ENCODE measurements around the gene PPARA. TPM values are rescaled to one million over a fixed set of nuclear protein-coding genes. Genes with fewer than 3 reads are reported as not detected.

Gene PPARA
- total RNA-seq, 3 donors from 2014 or later (not counting 1 experiment from before 2014, with no cell fraction given), result 20.1 to 27.8 (median 27.0) TPM

- H3K27ac Mint-ChIP-seq, result no peak overlapping the region
Measured at GRCh38 chr22:46148336-46148735, 2.0 kb upstream of the PPARA start.

GRCh38 chr22:46148816-46149511, 1.4 kb upstream of the PPARA start:
- Mint-ChIP-seq H3K4me1 (peaks cover 8 to 21% of the 10 kb centered on the region in 2 donors), H3K36me3 (no peaks in the 10 kb centered on the region), H3K27ac (peak overlapping the region; percentile 66 to 84), H3K4me3 (peak overlapping the region; percentile 79), H3K27me3 (ENCODE audit: low read depth in 2 of 2) (no peaks in the 10 kb centered on the region), H3K9me3 (no peaks in the 10 kb centered on the region)
- no peak for ATAC-seq
- H3K36me3 ChIP-seq (ENCODE audit: control insufficient read depth, insufficient read depth, low read length), result no peaks in the 10 kb centered on the region
- no peaks in the 10 kb centered on the region for H3K9me3 ChIP-seq (ENCODE audit: control insufficient read depth, insufficient read depth, low read length)
- peak overlapping the region; percentile 31 for H3K27ac ChIP-seq (ENCODE audit: low read length)
- H3K27me3 ChIP-seq (ENCODE audit: control insufficient read depth, insufficient read depth, low read length), result no peaks in the 10 kb centered on the region
- intact Hi-C loops (cut with micrococcal nuclease), result loop anchor here (5.0 kb wide), 1 partner anchor 148 kb away; the partner anchor contains the start of gene GTSE1
- 22% methylated on average over 12 of the region's 12 CpGs for WGBS (ENCODE audit: insufficient coverage)
- peak overlapping the region; percentile 61 for H3K4me3 ChIP-seq (ENCODE audit: low read length)
- TF ChIP-seq CTCF (IDR thresholded peaks at IDR 0.05), result no peak
- DNase-seq, result peak in 1 of 2 donors; percentile 63
- peaks cover 22% of the 10 kb centered on the region for H3K4me1 ChIP-seq (ENCODE audit: control insufficient read depth, insufficient read depth, low read length)

More at GRCh38 chr22:46148336-46148735, 2.0 kb upstream of the PPARA start:
- H3K4me3 ChIP-seq (ENCODE audit: low read length), result no peak overlapping the region
- 86% methylated on average over 8 of the region's 8 CpGs for WGBS (ENCODE audit: insufficient coverage)
- H3K9me3 ChIP-seq (ENCODE audit: control insufficient read depth, insufficient read depth, low read length), result no peaks in the 10 kb centered on the region
- intact Hi-C loops (cut with micrococcal nuclease), result loop anchor here (5.0 kb wide), 1 partner anchor 149 kb away; the partner anchor contains the start of gene GTSE1
- Mint-ChIP-seq H3K4me3 (no peak overlapping the region), H3K36me3 (no peaks in the 10 kb centered on the region), H3K27me3 (ENCODE audit: low read depth in 2 of 2) (no peaks in the 10 kb centered on the region), H3K9me3 (no peaks in the 10 kb centered on the region), H3K4me1 (peaks cover 8 to 21% of the 10 kb centered on the region in 2 donors)
- no peak for TF ChIP-seq CTCF (IDR thresholded peaks at IDR 0.05)
- peaks cover 22% of the 10 kb centered on the region for H3K4me1 ChIP-seq (ENCODE audit: control insufficient read depth, insufficient read depth, low read length)
- DNase-seq, result peak in 1 of 2 donors; percentile 33
- no peaks in the 10 kb centered on the region for H3K27me3 ChIP-seq (ENCODE audit: control insufficient read depth, insufficient read depth, low read length)
- H3K36me3 ChIP-seq (ENCODE audit: control insufficient read depth, insufficient read depth, low read length), result no peaks in the 10 kb centered on the region
- no peak overlapping the region for H3K27ac ChIP-seq (ENCODE audit: low read length)
- ATAC-seq, result no peak

- intact Hi-C loops (cut with micrococcal nuclease), result loop anchor here (5.0 kb wide), 1 partner anchor 148 kb away; the partner anchor contains the start of gene GTSE1
- Histone ChIP-seq H3K4me3 (ENCODE audit: low read length) (peak overlapping the region; percentile 61), H3K4me1 (ENCODE audit: control insufficient read depth, insufficient read depth, low read length) (peaks cover 22% of the 10 kb centered on the region), H3K9me3 (ENCODE audit: control insufficient read depth, insufficient read depth, low read length) (no peaks in the 10 kb centered on the region), H3K27ac (ENCODE audit: low read length) (peak overlapping the region; percentile 31), H3K36me3 (ENCODE audit: control insufficient read depth, insufficient read depth, low read length) (no peaks in the 10 kb centered on the region), H3K27me3 (ENCODE audit: control insufficient read depth, insufficient read depth, low read length) (no peaks in the 10 kb centered on the region)
- peak overlapping the region; percentile 66 to 84 for H3K27ac Mint-ChIP-seq
- ATAC-seq, result peak; percentile 12 to 13 (median 12)
- no peaks in the 10 kb centered on the region for H3K36me3 Mint-ChIP-seq
- H3K4me1 Mint-ChIP-seq, result peaks cover 8 to 21% of the 10 kb centered on the region in 2 donors
- under 1% methylated on average over 35 of the region's 39 CpGs for WGBS (ENCODE audit: insufficient coverage)
- DNase-seq, result peak; percentile 26 to 64
- no peaks in the 10 kb centered on the region for H3K27me3 Mint-ChIP-seq (ENCODE audit: low read depth in 2 of 2)
- H3K9me3 Mint-ChIP-seq, result no peaks in the 10 kb centered on the region
- H3K4me3 Mint-ChIP-seq, result peak overlapping the region; percentile 79
- no peak for TF ChIP-seq CTCF (IDR thresholded peaks at IDR 0.05)
Measured at GRCh38 chr22:46149512-46150033, 753 bp upstream of the PPARA start.

All from natural killer cell (primary cell).